Neural cell (in vitro differentiated cells): ENCODE data around the gene SAMM50. TPM values are rescaled to one million over a fixed set of nuclear protein-coding genes. Genes with fewer than 3 reads are reported as not detected.

Experiments used
- H2AFZ ChIP-seq: fragments of 200-600, 300-800 bp; sonication (generic), shearing (Covaris generic); 2 replicates; pipeline ENCODE4 v1.6.0; 2014; ENCODE audit warnings: low read depth, mild to moderate bottlenecking, antibody characterized with exemption, low read length, moderate library complexity
- H3F3A ChIP-seq: fragments of 200-600 bp; shearing (Covaris generic); 2 replicates; pipeline ENCODE4 v1.6.1; 2016; ENCODE audit warnings: mild to moderate bottlenecking, moderate library complexity, mixed read lengths, antibody characterized with exemption, low read length; ENCODE audit not compliant: insufficient read depth, poor library complexity, severe bottlenecking
- H3K27ac ChIP-seq: fragments of 200-600, 300-800 bp; sonication (generic), shearing (Covaris generic); 2 replicates; pipeline ENCODE4 v1.5.1; 2014; ENCODE audit warnings: mild to moderate bottlenecking, low read length, moderate library complexity
- H3K27me3 ChIP-seq: fragments of 300-800, 200-600 bp; sonication (generic), shearing (Covaris generic); 2 replicates; pipeline ENCODE4 v1.6.0; 2014; ENCODE audit warnings: mild to moderate bottlenecking, low read depth, low read length, moderate library complexity; ENCODE audit not compliant: insufficient read depth
- H3K36me3 ChIP-seq: fragments of 300-800, 200-600 bp; sonication (generic), shearing (Covaris generic); 2 replicates; pipeline ENCODE4 v1.5.1; 2014; ENCODE audit warnings: mild to moderate bottlenecking, antibody characterized with exemption, low read length, moderate library complexity; ENCODE audit not compliant: insufficient read depth
- H3K4me2 ChIP-seq: fragments of 300-800, 200-600 bp; sonication (generic), shearing (Covaris generic); 2 replicates; pipeline ENCODE4 v1.6.0; 2014; ENCODE audit warnings: mild to moderate bottlenecking, low read length
- H3K4me3 ChIP-seq: fragments of 300-800, 200-600 bp; sonication (generic), shearing (Covaris generic); 2 replicates; pipeline ENCODE4 v1.5.1; 2014; ENCODE audit warnings: mild to moderate bottlenecking, low read length, moderate library complexity
- H3K79me2 ChIP-seq: fragments of 200-600 bp; shearing (Covaris generic); replicated peaks from 2 replicates; pipeline ENCODE4 v1.6.0; 2014; ENCODE audit warnings: mild to moderate bottlenecking, low read length, moderate library complexity; ENCODE audit not compliant: insufficient read depth
- H3K9ac ChIP-seq: fragments of 300-800, 200-600 bp; sonication (generic), shearing (Covaris generic); 2 replicates; pipeline ENCODE4 v1.6.1; 2016; ENCODE audit warnings: mild to moderate bottlenecking, low read length, mixed read lengths
- H3K9me2 ChIP-seq: fragments of 200-600 bp; shearing (Covaris generic); 2 replicates; pipeline ENCODE4 v1.6.1; 2016; ENCODE audit warnings: mild to moderate bottlenecking, low read length, mixed read lengths; ENCODE audit not compliant: insufficient read depth
- H3K9me3 ChIP-seq: fragments of 200-600, 300-800 bp; sonication (generic), shearing (Covaris generic); 2 replicates; pipeline ENCODE4 v1.6.1; 2016; ENCODE audit warnings: mild to moderate bottlenecking, mixed run types, low read length, moderate library complexity, mixed read lengths
- H4K20me1 ChIP-seq: fragments of 200-600 bp; shearing (Covaris generic); 2 replicates; pipeline ENCODE4 v1.6.1; 2016; ENCODE audit warnings: mild to moderate bottlenecking, mixed run types; ENCODE audit not compliant: insufficient read depth
- EP300 ChIP-seq: fragments of 450-650 bp; conservative IDR thresholded peaks from 2 replicates; pipeline ENCODE4 v1.6.1; 2014; ENCODE audit warnings: antibody characterized with exemption, mild to moderate bottlenecking, moderate library complexity; ENCODE audit not compliant: poor library complexity, severe bottlenecking
- EZH2 ChIP-seq: fragments of 200-600, 300-800 bp; shearing (Covaris generic), sonication (generic); IDR thresholded peaks from 2 replicates; pipeline ENCODE4 v1.6.1; 2014; ENCODE audit warnings: antibody characterized with exemption, low read length, borderline replicate concordance, mild to moderate bottlenecking; ENCODE audit not compliant: insufficient read depth, poor library complexity, severe bottlenecking
- MXI1 ChIP-seq: fragments of 450-650 bp; conservative IDR thresholded peaks from 2 replicates; pipeline ENCODE4 v1.6.1; 2014; ENCODE audit warnings: antibody characterized with exemption, mild to moderate bottlenecking; ENCODE audit not compliant: poor library complexity, severe bottlenecking
- POLR2AphosphoS5 ChIP-seq: IDR thresholded peaks from 2 replicates; pipeline ENCODE4 v1.6.1; 2012
- RAD21 ChIP-seq: fragments of 450-650 bp; conservative IDR thresholded peaks from 2 replicates; pipeline ENCODE4 v1.6.1; 2014; ENCODE audit warnings: antibody characterized with exemption, mild to moderate bottlenecking, moderate library complexity
- SMC3 ChIP-seq: fragments of 450-650 bp; conservative IDR thresholded peaks from 2 replicates; pipeline ENCODE4 v1.6.1; 2014; ENCODE audit warnings: antibody characterized with exemption, mild to moderate bottlenecking, moderate library complexity; ENCODE audit not compliant: poor library complexity
- TAF1 ChIP-seq: IDR thresholded peaks from 2 replicates; pipeline ENCODE4 v1.6.1; 2012; ENCODE audit warnings: low read depth
- polyA plus RNA-seq: library from polyadenylated mRNA; depleted of rRNA; stranded (reverse); fragments of >200 nt; gene quantifications from 2 replicates; pipeline ENCODE4 v1.2.3, GENCODE V29; 2014
- TF ChIP-seq, protein P1 (sequence below): IDR thresholded peaks from 2 replicates; pipeline ENCODE4 v1.6.1; 2012; ENCODE audit warnings: borderline replicate concordance
- TF ChIP-seq, protein P2 (sequence below): fragments of 450-650 bp; IDR thresholded peaks from 2 replicates; pipeline ENCODE4 v1.5.1; 2014; ENCODE audit warnings: antibody characterized with exemption, mild to moderate bottlenecking, moderate library complexity; ENCODE audit not compliant: poor library complexity, severe bottlenecking

Gene SAMM50
- polyA plus RNA-seq, 1 donor from 2014 or later: 38.1 TPM

DNA sequence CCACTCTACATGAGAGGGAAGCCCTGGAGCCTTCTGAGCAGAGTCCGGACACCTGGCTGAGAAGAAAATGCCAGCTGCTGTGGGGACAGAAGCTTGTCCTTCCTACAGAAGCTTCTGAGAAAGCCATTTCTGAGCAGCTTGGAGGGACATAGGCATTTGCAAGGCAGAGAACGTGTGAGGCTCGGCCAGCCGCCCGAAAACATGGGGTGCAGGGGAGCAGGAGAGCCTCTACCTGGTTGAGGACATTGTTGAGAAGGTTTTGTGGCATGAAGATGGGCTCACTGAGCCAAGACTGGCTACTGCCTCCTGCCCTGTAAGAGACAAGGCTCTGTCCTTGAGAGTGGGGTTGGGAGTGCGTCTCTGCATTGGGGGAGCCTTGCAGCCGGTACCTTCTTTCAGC lies 25.3 kb downstream of the SAMM50 start:
- Histone ChIP-seq H3K27me3 (no peaks in the 10 kb centered on the region), H4K20me1 (no peaks in the 10 kb centered on the region), H3K4me2 (no peak overlapping the region), H3K9me2 (no peaks in the 10 kb centered on the region), H3K4me3 (no peak overlapping the region), H3F3A (no peaks in the 10 kb centered on the region), H3K27ac (no peak overlapping the region), H2AFZ (no peak overlapping the region), H3K9ac (no peak overlapping the region), H3K36me3 (no peaks in the 10 kb centered on the region), H3K9me3 (no peaks in the 10 kb centered on the region), H3K79me2 (no peaks in the 10 kb centered on the region)
- no peak for TF ChIP-seq EZH2
- no peak for TF ChIP-seq SMC3
- TF ChIP-seq POLR2AphosphoS5: no peak
- TF ChIP-seq, protein P1, sequence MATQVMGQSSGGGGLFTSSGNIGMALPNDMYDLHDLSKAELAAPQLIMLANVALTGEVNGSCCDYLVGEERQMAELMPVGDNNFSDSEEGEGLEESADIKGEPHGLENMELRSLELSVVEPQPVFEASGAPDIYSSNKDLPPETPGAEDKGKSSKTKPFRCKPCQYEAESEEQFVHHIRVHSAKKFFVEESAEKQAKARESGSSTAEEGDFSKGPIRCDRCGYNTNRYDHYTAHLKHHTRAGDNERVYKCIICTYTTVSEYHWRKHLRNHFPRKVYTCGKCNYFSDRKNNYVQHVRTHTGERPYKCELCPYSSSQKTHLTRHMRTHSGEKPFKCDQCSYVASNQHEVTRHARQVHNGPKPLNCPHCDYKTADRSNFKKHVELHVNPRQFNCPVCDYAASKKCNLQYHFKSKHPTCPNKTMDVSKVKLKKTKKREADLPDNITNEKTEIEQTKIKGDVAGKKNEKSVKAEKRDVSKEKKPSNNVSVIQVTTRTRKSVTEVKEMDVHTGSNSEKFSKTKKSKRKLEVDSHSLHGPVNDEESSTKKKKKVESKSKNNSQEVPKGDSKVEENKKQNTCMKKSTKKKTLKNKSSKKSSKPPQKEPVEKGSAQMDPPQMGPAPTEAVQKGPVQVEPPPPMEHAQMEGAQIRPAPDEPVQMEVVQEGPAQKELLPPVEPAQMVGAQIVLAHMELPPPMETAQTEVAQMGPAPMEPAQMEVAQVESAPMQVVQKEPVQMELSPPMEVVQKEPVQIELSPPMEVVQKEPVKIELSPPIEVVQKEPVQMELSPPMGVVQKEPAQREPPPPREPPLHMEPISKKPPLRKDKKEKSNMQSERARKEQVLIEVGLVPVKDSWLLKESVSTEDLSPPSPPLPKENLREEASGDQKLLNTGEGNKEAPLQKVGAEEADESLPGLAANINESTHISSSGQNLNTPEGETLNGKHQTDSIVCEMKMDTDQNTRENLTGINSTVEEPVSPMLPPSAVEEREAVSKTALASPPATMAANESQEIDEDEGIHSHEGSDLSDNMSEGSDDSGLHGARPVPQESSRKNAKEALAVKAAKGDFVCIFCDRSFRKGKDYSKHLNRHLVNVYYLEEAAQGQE: no peak
- no peak for TF ChIP-seq RAD21
- no peak for TF ChIP-seq EP300
- TF ChIP-seq, protein P2, sequence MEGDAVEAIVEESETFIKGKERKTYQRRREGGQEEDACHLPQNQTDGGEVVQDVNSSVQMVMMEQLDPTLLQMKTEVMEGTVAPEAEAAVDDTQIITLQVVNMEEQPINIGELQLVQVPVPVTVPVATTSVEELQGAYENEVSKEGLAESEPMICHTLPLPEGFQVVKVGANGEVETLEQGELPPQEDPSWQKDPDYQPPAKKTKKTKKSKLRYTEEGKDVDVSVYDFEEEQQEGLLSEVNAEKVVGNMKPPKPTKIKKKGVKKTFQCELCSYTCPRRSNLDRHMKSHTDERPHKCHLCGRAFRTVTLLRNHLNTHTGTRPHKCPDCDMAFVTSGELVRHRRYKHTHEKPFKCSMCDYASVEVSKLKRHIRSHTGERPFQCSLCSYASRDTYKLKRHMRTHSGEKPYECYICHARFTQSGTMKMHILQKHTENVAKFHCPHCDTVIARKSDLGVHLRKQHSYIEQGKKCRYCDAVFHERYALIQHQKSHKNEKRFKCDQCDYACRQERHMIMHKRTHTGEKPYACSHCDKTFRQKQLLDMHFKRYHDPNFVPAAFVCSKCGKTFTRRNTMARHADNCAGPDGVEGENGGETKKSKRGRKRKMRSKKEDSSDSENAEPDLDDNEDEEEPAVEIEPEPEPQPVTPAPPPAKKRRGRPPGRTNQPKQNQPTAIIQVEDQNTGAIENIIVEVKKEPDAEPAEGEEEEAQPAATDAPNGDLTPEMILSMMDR: no peak
- TF ChIP-seq MXI1: no peak
- TF ChIP-seq TAF1: no peak

DNA sequence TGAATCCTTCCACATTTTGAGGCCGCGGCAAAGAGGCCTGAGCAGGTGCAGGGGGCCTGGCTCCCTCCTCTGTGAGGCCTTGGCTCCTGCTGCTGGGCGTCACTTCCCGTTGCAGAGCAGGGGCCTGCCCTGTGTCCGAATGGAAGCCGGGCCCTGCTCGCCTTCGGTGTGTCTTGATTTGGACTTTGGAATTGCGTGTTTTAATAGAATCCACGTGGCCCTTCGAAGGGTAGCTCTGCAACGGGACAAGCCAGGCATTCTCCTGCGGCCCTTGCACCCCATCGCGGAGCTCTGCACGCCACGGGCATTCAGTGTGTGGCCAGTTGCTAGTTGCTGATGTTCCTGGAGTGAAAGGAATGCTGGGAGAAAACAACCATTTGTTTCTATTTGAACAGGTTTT lies 25.8 kb downstream of the SAMM50 start:
- Histone ChIP-seq H3K36me3 (no peaks in the 10 kb centered on the region), H3K27ac (no peak overlapping the region), H3K79me2 (no peaks in the 10 kb centered on the region), H3K9me2 (no peaks in the 10 kb centered on the region), H4K20me1 (no peaks in the 10 kb centered on the region), H3K4me2 (no peak overlapping the region), H3F3A (no peaks in the 10 kb centered on the region), H3K9ac (no peak overlapping the region), H3K27me3 (no peaks in the 10 kb centered on the region), H3K9me3 (no peaks in the 10 kb centered on the region), H2AFZ (no peak overlapping the region), H3K4me3 (no peak overlapping the region)
- TF ChIP-seq, protein P1: no peak
- TF ChIP-seq SMC3 (no peak), RAD21 (no peak), EZH2 (no peak), MXI1 (no peak), POLR2AphosphoS5 (no peak), TAF1 (no peak), EP300 (no peak)
- TF ChIP-seq, protein P2: no peak
